GM12878 (cell line): ENCODE results near the gene IDH3A. TPM values are rescaled to one million over a fixed set of nuclear protein-coding genes. Genes with fewer than 3 reads are reported as not detected.

Experiments
- ATAC-seq: fragments of 200-7000 bp; cut with Tn5 transposase; 3 replicates; pipeline ENCODE4 v1.9.1; 2020; ENCODE audit warnings: mild to moderate bottlenecking, moderate library complexity
- BruUV-seq: library from RNA; stranded (reverse); fragments of 400-500 nt; replicated peaks from 2 replicates; lab custom pipeline; 2021; lab: Mats Ljungman, UMichigan
- CTCF ChIA-PET: fragments of 300-600 bp; sonication (Branson Sonifier 250); formaldehyde crosslinking; extraction: SDS; loops from one replicate; lab custom pipeline; 2021; ENCODE audit warnings: inconsistent platforms; lab: Yijun Ruan, JAX
- POLR2A ChIA-PET: fragments of 350-600 bp; formaldehyde crosslinking; extraction: SDS; loops from one replicate; lab custom pipeline; 2021; ENCODE audit warnings: inconsistent platforms; lab: Charles Lee
- RAD21 ChIA-PET: fragments of 300-600 bp; sonication (Branson Sonifier 250); formaldehyde crosslinking; loops from one replicate; lab custom pipeline; 2023; ENCODE audit warnings: antibody characterized with exemption; ENCODE audit not compliant: unreplicated experiment; lab: Charles Lee
- SMC1A ChIA-PET: fragments of 300-600 bp; sonication (Branson Sonifier 250); formaldehyde crosslinking; loops from one replicate; lab custom pipeline; 2023; ENCODE audit not compliant: unreplicated experiment, uncharacterized antibody; lab: Charles Lee
- DNase-seq: peaks from one replicate; pipeline ENCODE4 v3.0.0-alpha.2; 2011; ENCODE audit warnings: low read depth, low spot score
- FAIRE-seq: peaks from 3 replicates; lab custom pipeline; 2011; peaks lifted over from hg19 to GRCh38; lab: Jason Lieb, UNC
- H2AFZ ChIP-seq: 2 replicates; pipeline ENCODE4 v1.6.0; 2011; ENCODE audit warnings: low read depth, low read length, control low read depth; ENCODE audit not compliant: control insufficient read depth
- H3K27ac ChIP-seq: 2 replicates; pipeline ENCODE4 v1.5.1; 2011; ENCODE audit warnings: control low read depth; ENCODE audit not compliant: control insufficient read depth, insufficient read depth
- H3K27me3 ChIP-seq, 2 experiments: replicated peaks in 1 of 2; 2 replicates each; pipeline versions ENCODE4 v1.6.0 to v1.6.1; 2011; ENCODE audit warnings: low read length in 1 of 2; ENCODE audit not compliant: control insufficient read depth in 2 of 2, insufficient read depth in 2 of 2
- H3K36me3 ChIP-seq, 2 experiments: 2 replicates each; pipeline ENCODE4 v1.5.1; 2011; ENCODE audit warnings: low read length in 1 of 2; ENCODE audit not compliant: control insufficient read depth in 2 of 2, insufficient read depth in 2 of 2
- H3K4me1 ChIP-seq: 2 replicates; pipeline ENCODE4 v1.6.1; 2011; ENCODE audit warnings: mild to moderate bottlenecking, low read length, moderate library complexity, mixed read lengths; ENCODE audit not compliant: control insufficient read depth, insufficient read depth
- H3K4me2 ChIP-seq: 2 replicates; pipeline ENCODE4 v1.6.0; 2011; ENCODE audit warnings: control low read depth; ENCODE audit not compliant: control insufficient read depth, insufficient read depth
- H3K4me3 ChIP-seq: fragments of 200-600 bp; sonication (generic); 2 replicates; pipeline ENCODE4 v1.5.1; 2016
- H3K79me2 ChIP-seq: 2 replicates; pipeline ENCODE4 v1.6.0; 2011; ENCODE audit warnings: low read length; ENCODE audit not compliant: control insufficient read depth, insufficient read depth
- H3K9ac ChIP-seq: 2 replicates; pipeline ENCODE4 v1.8.0; 2011; ENCODE audit warnings: low read length, control low read depth, mixed read lengths; ENCODE audit not compliant: control insufficient read depth, insufficient read depth
- H3K9me3 ChIP-seq: replicated peaks from 3 replicates; pipeline ENCODE4 v1.5.1; 2011; ENCODE audit warnings: mild to moderate bottlenecking, low read length; ENCODE audit not compliant: control insufficient read depth, insufficient read depth
- H4K20me1 ChIP-seq: 2 replicates; pipeline ENCODE4 v1.6.0; 2011; ENCODE audit not compliant: control insufficient read depth, insufficient read depth
- ATF2 ChIP-seq: IDR thresholded peaks from 2 replicates; pipeline ENCODE4 v1.6.1; 2012; ENCODE audit warnings: low read length, inconsistent platforms
- EP300 ChIP-seq, 2 experiments: fragments of 150-350 bp in 1 of 2; IDR thresholded peaks; 2 replicates each; pipeline ENCODE4 v1.6.1; 2011 to 2012; ENCODE audit warnings: low read depth in 2 of 2, low read length in 2 of 2, borderline replicate concordance in 1 of 2, improper control_type of control experiment in 1 of 2, inconsistent platforms in 1 of 2; ENCODE audit not compliant: control insufficient read depth in 1 of 2
- FOS ChIP-seq: IDR thresholded peaks from 3 replicates; pipeline ENCODE4 v1.6.1; 2011; ENCODE audit warnings: borderline replicate concordance; ENCODE audit not compliant: insufficient read length; ENCODE audit errors: extremely low read depth
- MEF2A ChIP-seq: IDR thresholded peaks from 2 replicates; pipeline ENCODE4 v1.6.1; 2011; ENCODE audit warnings: low read depth, mild to moderate bottlenecking, low read length, moderate library complexity; ENCODE audit not compliant: insufficient read depth
- MTA3 ChIP-seq: IDR thresholded peaks from 2 replicates; pipeline ENCODE4 v1.6.1; 2012; ENCODE audit warnings: low read length, inconsistent platforms, borderline replicate concordance
- NFYA ChIP-seq: IDR thresholded peaks from 2 replicates; pipeline ENCODE4 v1.6.1; 2011; ENCODE audit warnings: low read depth, mild to moderate bottlenecking, low read length, improper control_type of control experiment, borderline replicate concordance
- NR2F1 ChIP-seq: fragments of 450-650 bp; conservative IDR thresholded peaks from 2 replicates; pipeline ENCODE4 v1.6.1; 2017; ENCODE audit warnings: mild to moderate bottlenecking
- PAX8 ChIP-seq: fragments of 450-650 bp; IDR thresholded peaks from 2 replicates; pipeline ENCODE4 v1.6.1; 2017; ENCODE audit warnings: mild to moderate bottlenecking, moderate library complexity
- RELB ChIP-seq: fragments of 450-650 bp; IDR thresholded peaks from 2 replicates; pipeline ENCODE4 v1.6.1; 2017; ENCODE audit warnings: low read depth, mild to moderate bottlenecking, moderate library complexity
- SMARCA5 ChIP-seq: fragments of 450-650 bp; IDR thresholded peaks from 2 replicates; pipeline ENCODE4 v1.6.1; 2017; ENCODE audit warnings: mild to moderate bottlenecking
- SMC3 ChIP-seq: IDR thresholded peaks from 2 replicates; pipeline ENCODE4 v1.6.1; 2011; ENCODE audit warnings: low read length, improper control_type of control experiment, borderline replicate concordance
- STAT3 ChIP-seq: IDR thresholded peaks from 2 replicates; pipeline ENCODE4 v1.6.1; 2011; ENCODE audit warnings: low read depth, low read length, improper control_type of control experiment
- USF2 ChIP-seq: IDR thresholded peaks from 2 replicates; pipeline ENCODE4 v1.6.1; 2011; ENCODE audit warnings: low read depth, low read length, improper control_type of control experiment, borderline replicate concordance
- YBX1 ChIP-seq: fragments of 450-650 bp; IDR thresholded peaks from 2 replicates; pipeline ENCODE4 v1.6.1; 2016; ENCODE audit warnings: antibody characterized with exemption
- ZNF207 ChIP-seq: fragments of 450-650 bp; IDR thresholded peaks from 2 replicates; pipeline ENCODE4 v1.6.1; 2014; ENCODE audit warnings: antibody characterized with exemption, mild to moderate bottlenecking, borderline replicate concordance
- WGBS: methylation state at CpG from one replicate; pipeline ENCODE4 v1.1.6; 2016; ENCODE audit warnings: low lambda C conversion rate; ENCODE audit not compliant: insufficient replicate concordance, insufficient coverage; ENCODE audit errors: missing lambda C conversion rate; 5-methylcytosine and 5-hydroxymethylcytosine counted together
- in situ Hi-C: fragments of 300-500 bp; cut with MboI; formaldehyde crosslinking; loops from 9 replicates; pipeline ENCODE4 v1.14.3; 2018; ENCODE audit warnings: mixed read lengths
- intact Hi-C: fragments of 100-400 bp; cut with micrococcal nuclease; formaldehyde crosslinking; loops from one replicate; pipeline ENCODE4 v1.14.2; 2022; ENCODE audit not compliant: unreplicated experiment
- polyA plus RNA-seq, 11 experiments: library from polyadenylated mRNA; depleted of rRNA in 4 of 11; unstranded in 6 of 11; stranded (reverse) in 5 of 11; fragments of >200 nt; fragmentation: Nextera tagmentation in 4 of 11; fragmentation: Illumina TruSeq in 1 of 11; extraction: Ambion mirVana in 4 of 11; extraction: Trizol in 1 of 11; gene quantifications; 1 replicate in 1 of 11; 2 replicates in 10 of 11; pipeline versions ENCODE4 v1.2.1 to v1.2.3, GENCODE V29; 2011 to 2016; ENCODE audit warnings: inconsistent platforms in 2 of 11, missing spikeins in 2 of 11, low read depth in 1 of 11
- total RNA-seq, 4 experiments: library from RNA; depleted of rRNA in 3 of 4; stranded (reverse); fragments of >200 nt in 3 of 4; fragmentation: Illumina TruSeq in 1 of 4; extraction: Trizol in 1 of 4; gene quantifications; 2 replicates each; pipeline versions ENCODE4 v1.2.1 to v1.2.3, GENCODE V29; 2013 to 2021

The IDH3A gene
- total and polyA plus RNA-seq, 10 of the 15 experiments (the other 5 are each of a cell fraction or from before 2014, with no cell fraction given): 83.9 to 254 (median 195) TPM

GRCh38 chr15:78208887-78209645 lies 59.9 kb downstream of the IDH3A start (continued):
- no peak for TF ChIP-seq USF2
- TF ChIP-seq, all 136 proteins: peak for 0

- H3K9ac ChIP-seq: no peak overlapping the region
- 57% methylated on average over 9 of the region's 9 CpGs for WGBS
- H3K4me3 ChIP-seq: no peak overlapping the region
- RAD21 ChIA-PET: interaction anchor here (1.5 kb wide), 1 partner anchor 79 kb away, joined by 4 read pairs; the partner anchor contains the start of gene CIB2
- no peaks in the 10 kb centered on the region for H4K20me1 ChIP-seq
- no peaks in the 10 kb centered on the region for H3K79me2 ChIP-seq
- no TSS peak for BruUV-seq
- no peak overlapping the region for H3K4me2 ChIP-seq
- H3K36me3 ChIP-seq: no peaks in the 10 kb centered on the region
- POLR2A ChIA-PET: no interaction called here
- H3K9me3 ChIP-seq: no peaks in the 10 kb centered on the region
- H2AFZ ChIP-seq: peak overlapping the region; percentile 33; the same call in 1 of the 2 replicates
- CTCF ChIA-PET: interaction anchor here (3.8 kb wide), 1 partner anchor 31 kb away, joined by 15 read pairs; no protein-coding TSS in a partner anchor
- ATAC-seq (no peak), FAIRE-seq (no peak), DNase-seq (no peak)
- H3K27me3 ChIP-seq: no peaks in the 10 kb centered on the region
- intact Hi-C loops (no loop called here), in situ Hi-C loops (no loop called here)
- no peak overlapping the region for H3K27ac ChIP-seq
- SMC1A ChIA-PET: interaction anchor here (0.7 to 1.3 kb wide), 2 partner anchors 15 to 30 kb away, joined by 3 to 5 read pairs; no protein-coding TSS in a partner anchor
- no peaks in the 10 kb centered on the region for H3K4me1 ChIP-seq
- TF ChIP-seq MEF2A (no peak), MTA3 (no peak), SMARCA5 (no peak), PAX8 (no peak), USF2 (no peak), EP300 (IDR thresholded peaks at IDR 0.05; ENCODE audit: borderline replicate concordance in 1 of 2, control insufficient read depth in 1 of 2, low read depth in 2 of 2, low read length in 2 of 2) (no peak), ZNF207 (no peak), FOS (no peak), NFYA (no peak), YBX1 (no peak), SMC3 (no peak), STAT3 (no peak), RELB (no peak), ATF2 (no peak), NR2F1 (no peak)
These were observed 60.6 kb downstream of the IDH3A start for GRCh38 chr15:78209646-78210348.
